NCI-H2029 treated with DMSO at 0.1 percent for 48 hours (cell line): Measurements from ENCODE around the gene SEPHS1.
"Not testable (repeated sequence)": the region's sequence is repeated elsewhere in the genome, so short reads cannot be mapped to it uniquely, and the experiment has no call there.

Experiments used
- DNase-seq: peaks from one replicate; lab custom pipeline; 2025; lab: John Stamatoyannopoulos, UW

Gene SEPHS1

GRCh38 chr10:13348216-13349017, at the start of gene SEPHS1:
Gene SEPHS1, minus strand, starts transcription at chr10:13348293. Its CDS starts 3,343 bp downstream, at chr10:13344950.
- peak; percentile 2 for DNase-seq

- no peak for DNase-seq
Observed at GRCh38 chr10:13397052-13397451, 49.0 kb upstream of the SEPHS1 start.

- no peak for DNase-seq
Observed at GRCh38 chr10:13396369-13396768, 48.3 kb upstream of the SEPHS1 start.

GRCh38 chr10:13395540-13395939, 47.4 kb upstream of the SEPHS1 start:
- no peak for DNase-seq

- DNase-seq, result no peak
Observed at GRCh38 chr10:13393640-13394039, 45.5 kb upstream of the SEPHS1 start.

GRCh38 chr10:13392701-13393100, 44.6 kb upstream of the SEPHS1 start:
- DNase-seq, result no peak

GRCh38 chr10:13390604-13391522, 42.8 kb upstream of the SEPHS1 start:
- no peak for DNase-seq

GRCh38 chr10:13388478-13389230, 40.6 kb upstream of the SEPHS1 start:
- no peak for DNase-seq

GRCh38 chr10:13386021-13386420, 37.9 kb upstream of the SEPHS1 start:
- DNase-seq, result no peak

- DNase-seq, result no peak
Observed at GRCh38 chr10:13383399-13383761, 35.3 kb upstream of the SEPHS1 start.

GRCh38 chr10:13382703-13383398, 34.8 kb upstream of the SEPHS1 start:
- DNase-seq, result peak; percentile 7

- not testable (repeated sequence) for DNase-seq
Observed at GRCh38 chr10:13379061-13379460, 31.0 kb upstream of the SEPHS1 start.

- DNase-seq, result no peak
Observed at GRCh38 chr10:13376746-13377145, 28.7 kb upstream of the SEPHS1 start.

- DNase-seq, result no peak
Observed at GRCh38 chr10:13376297-13376696, 28.2 kb upstream of the SEPHS1 start.

GRCh38 chr10:13375791-13376190, 27.7 kb upstream of the SEPHS1 start:
- DNase-seq, result no peak

GRCh38 chr10:13373644-13374043, 25.6 kb upstream of the SEPHS1 start:
- no peak for DNase-seq

- no peak for DNase-seq
Observed at GRCh38 chr10:13372524-13372923, 24.4 kb upstream of the SEPHS1 start.

GRCh38 chr10:13371897-13372470, 23.9 kb upstream of the SEPHS1 start:
- DNase-seq, result peak; percentile 39

- DNase-seq, result no peak
Observed at GRCh38 chr10:13366891-13367290, 18.8 kb upstream of the SEPHS1 start.

- DNase-seq, result no peak
Observed at GRCh38 chr10:13365831-13366230, 17.7 kb upstream of the SEPHS1 start.

- no peak for DNase-seq
Observed at GRCh38 chr10:13365243-13365642, 17.1 kb upstream of the SEPHS1 start.
